NB4 (cell line): ENCODE measurements around the gene SEMA6B.

Source experiments
- DNase-seq: peaks from one replicate; pipeline ENCODE4 v3.0.0; 2010; ENCODE audit warnings: low read depth
- H3K4me3 ChIP-seq: one replicate; pipeline ENCODE4 v1.5.1; 2011; ENCODE audit warnings: mild to moderate bottlenecking, low read depth, low read length, moderate library complexity
- CTCF ChIP-seq: IDR thresholded peaks from one replicate; pipeline ENCODE4 v1.5.1; 2012; ENCODE audit warnings: low read depth, low read length
- MAX ChIP-seq: IDR thresholded peaks from 2 replicates; pipeline ENCODE4 v1.6.1; 2011; ENCODE audit warnings: low read depth, low read length
- MYC ChIP-seq: IDR thresholded peaks from 2 replicates; pipeline ENCODE4 v1.6.1; 2011; ENCODE audit warnings: low read depth, low read length
- POLR2A ChIP-seq: IDR thresholded peaks from 2 replicates; pipeline ENCODE4 v1.6.1; 2011; ENCODE audit warnings: mild to moderate bottlenecking; ENCODE audit not compliant: insufficient read length; ENCODE audit errors: extremely low read depth

Gene SEMA6B

GRCh38 chr19:4494691-4495064 is 64.8 kb downstream of the SEMA6B start:
- no peak overlapping the region for H3K4me3 ChIP-seq
- no peak for DNase-seq
- no peak for TF ChIP-seq CTCF
- no peak for TF ChIP-seq POLR2A
- no peak for TF ChIP-seq MYC
- TF ChIP-seq MAX: no peak

- no peak overlapping the region for H3K4me3 ChIP-seq
- TF ChIP-seq POLR2A: no peak
- no peak for TF ChIP-seq MAX
- no peak for TF ChIP-seq MYC
- TF ChIP-seq CTCF: no peak
- no peak for DNase-seq
Observed at GRCh38 chr19:4493929-4494690, 65.4 kb downstream of the SEMA6B start.

GRCh38 chr19:4493104-4493928 is 66.2 kb downstream of the SEMA6B start:
- H3K4me3 ChIP-seq: no peak overlapping the region
- no peak for DNase-seq
- TF ChIP-seq MYC: no peak
- no peak for TF ChIP-seq MAX
- TF ChIP-seq CTCF: no peak
